GF-D8 (cell line): ENCODE data around the gene MAPK8IP2.

ENCODE experiments used
- DNase-seq: peaks from one replicate; lab custom pipeline; 2025; lab: John Stamatoyannopoulos, UW

Gene MAPK8IP2

DNA sequence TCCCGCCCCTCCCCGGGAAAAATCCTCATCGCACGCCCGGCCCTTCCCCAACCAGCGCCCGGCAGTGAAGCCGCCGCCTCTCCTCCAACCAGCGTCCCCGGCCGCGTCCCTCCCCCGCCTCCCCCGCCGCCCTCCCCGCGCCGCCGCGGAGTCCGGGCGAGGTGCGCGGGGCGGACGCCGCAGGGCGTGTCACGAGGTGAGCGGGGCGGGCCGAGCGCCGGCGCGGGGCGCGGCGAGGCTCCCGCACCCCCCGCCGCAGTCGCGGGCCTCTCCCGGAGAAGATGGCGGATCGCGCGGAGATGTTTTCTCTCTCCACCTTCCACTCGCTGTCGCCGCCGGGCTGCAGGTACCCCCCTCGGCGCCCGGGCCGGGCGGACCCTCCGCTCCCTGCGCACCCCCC lies at the start of gene MAPK8IP2:
MAPK8IP2 (plus strand) TSS at position 256 of the 400 bp plus-strand sequence; CDS start at position 282, 26 bp downstream.
- DNase-seq, result no peak

DNA sequence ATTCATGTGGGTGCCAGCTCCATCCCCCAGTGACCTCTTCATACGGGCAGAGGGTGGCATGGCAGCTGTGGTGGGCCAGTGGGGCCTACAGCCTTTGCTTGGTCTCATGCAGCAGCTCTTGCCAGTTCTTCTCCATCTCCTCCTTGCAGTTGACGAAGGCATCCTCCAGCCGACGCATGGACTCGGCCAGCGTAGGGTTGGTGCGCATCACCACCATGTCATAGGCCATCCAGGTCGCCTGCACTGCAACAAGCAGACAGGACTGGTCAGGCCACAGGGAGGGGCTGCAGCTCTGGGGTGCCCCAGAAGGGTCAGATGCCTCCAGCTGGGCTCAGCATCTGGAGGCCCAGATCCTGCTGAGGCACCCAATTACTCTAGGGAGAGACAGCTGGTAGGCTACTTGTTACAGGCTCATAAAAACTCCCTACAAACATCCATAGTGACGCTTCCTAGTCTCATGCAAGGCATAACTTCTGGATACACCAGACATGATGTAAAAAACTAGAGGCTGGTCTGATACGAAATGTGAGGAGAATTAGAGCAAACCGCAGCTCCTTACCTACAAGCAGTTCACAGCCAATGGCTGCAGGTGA lies 49.3 kb upstream of the MAPK8IP2 start:
- no peak for DNase-seq

DNA sequence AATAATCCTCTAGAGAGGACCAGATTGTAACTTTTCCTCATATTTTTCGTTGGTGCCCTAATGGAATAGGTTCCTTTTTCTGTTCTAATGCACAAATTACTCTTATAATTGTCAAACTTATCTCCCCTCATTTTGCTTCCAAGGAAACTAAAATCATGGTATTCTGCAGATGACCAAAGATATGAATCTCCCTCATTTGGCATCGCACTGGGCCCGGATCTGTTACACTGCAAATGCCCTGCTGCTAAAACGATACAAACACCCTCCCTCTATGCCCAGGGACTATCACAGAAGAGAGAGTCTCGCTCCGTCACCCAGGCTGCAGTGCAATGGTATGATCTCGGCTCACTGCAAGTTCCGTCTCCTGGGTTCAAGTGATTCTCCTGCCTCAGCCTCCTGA lies 47.3 kb upstream of the MAPK8IP2 start:
- no peak for DNase-seq

DNA sequence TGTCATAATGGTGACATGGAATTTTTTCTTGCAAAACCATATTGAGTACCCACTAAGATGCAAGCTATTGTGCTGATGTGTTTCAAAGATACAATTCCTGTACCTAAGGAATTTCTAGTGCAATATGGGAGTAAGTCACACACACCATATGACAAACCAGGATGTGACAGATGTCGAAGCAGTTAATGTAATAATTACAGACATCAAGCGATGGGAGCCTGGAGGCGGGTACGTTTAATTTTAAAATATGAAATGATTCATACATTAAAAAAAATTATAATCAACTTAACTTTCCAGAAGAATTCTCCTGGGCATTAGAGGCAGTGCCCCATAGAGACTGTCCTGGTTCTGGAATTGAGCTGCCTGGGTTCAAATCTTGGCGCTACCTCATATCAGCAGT lies 43.9 kb upstream of the MAPK8IP2 start:
- DNase-seq, result no peak

DNA sequence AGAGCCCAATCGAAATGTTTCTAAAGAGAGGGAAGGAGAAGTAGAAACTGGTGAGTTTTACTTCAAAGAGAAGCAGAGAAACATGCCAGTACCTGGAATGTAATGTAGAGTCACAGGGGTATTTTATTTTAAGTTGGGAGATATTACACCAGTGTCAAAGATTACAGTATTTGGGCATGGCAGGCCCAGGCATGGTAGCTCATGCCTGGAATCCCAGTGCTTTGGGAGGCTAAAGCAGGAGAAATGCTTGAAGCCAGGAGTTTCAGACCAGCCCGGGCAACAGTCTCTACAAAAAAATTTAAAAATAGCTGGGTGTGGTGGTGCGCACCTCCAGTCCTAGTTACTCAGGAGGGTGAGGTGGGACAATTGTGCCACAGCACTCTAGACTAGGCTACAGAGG lies 40.6 kb upstream of the MAPK8IP2 start:
- DNase-seq, result no peak

DNA sequence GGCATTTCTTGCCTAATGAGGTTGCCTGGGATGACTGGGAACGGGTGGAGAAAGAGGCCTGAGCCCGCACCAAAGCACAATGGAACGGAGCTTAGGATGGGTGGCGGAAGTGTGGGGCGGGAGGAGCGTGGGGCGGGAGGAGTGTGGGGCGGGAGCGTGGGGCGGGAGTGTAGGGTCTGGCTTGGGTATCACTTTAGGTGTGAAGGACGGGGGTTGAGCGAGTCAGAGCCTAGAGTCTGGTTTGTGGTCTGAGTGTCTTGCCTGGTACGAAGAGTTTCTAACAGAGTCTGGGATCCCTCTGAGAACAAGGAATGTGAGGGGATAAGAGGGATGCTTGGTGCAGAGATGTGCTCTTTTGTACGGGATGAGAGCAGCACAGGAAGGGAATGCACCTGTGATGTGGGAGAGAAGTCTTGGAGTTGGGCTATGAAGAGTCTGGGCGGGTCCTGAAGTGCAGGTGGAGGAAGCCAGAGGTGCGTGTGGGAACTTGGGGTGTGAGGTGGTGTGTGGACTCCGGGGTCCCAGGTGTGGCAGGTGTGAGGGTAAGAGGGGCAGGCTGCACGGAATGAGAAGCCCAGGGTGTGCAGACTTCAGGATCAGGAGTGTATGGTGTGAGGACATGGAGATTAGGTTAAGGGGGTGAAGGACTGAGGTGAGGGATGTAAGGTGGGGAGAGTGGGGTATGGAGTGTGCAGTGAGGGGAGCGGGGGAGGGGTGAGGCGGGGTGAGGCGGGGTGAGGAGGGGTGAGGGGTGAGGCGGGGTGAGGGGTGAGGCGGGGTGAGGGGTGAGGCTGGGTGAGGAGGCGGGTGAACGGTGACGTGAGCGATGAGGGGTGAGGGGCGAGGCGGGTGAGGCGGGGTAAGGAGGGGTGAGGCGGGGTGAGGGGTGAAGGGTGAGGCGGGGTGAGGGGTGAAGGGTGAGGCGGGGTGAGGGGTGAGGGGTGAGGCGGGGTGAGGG lies 38.9 kb upstream of the MAPK8IP2 start:
- no peak for DNase-seq

DNA sequence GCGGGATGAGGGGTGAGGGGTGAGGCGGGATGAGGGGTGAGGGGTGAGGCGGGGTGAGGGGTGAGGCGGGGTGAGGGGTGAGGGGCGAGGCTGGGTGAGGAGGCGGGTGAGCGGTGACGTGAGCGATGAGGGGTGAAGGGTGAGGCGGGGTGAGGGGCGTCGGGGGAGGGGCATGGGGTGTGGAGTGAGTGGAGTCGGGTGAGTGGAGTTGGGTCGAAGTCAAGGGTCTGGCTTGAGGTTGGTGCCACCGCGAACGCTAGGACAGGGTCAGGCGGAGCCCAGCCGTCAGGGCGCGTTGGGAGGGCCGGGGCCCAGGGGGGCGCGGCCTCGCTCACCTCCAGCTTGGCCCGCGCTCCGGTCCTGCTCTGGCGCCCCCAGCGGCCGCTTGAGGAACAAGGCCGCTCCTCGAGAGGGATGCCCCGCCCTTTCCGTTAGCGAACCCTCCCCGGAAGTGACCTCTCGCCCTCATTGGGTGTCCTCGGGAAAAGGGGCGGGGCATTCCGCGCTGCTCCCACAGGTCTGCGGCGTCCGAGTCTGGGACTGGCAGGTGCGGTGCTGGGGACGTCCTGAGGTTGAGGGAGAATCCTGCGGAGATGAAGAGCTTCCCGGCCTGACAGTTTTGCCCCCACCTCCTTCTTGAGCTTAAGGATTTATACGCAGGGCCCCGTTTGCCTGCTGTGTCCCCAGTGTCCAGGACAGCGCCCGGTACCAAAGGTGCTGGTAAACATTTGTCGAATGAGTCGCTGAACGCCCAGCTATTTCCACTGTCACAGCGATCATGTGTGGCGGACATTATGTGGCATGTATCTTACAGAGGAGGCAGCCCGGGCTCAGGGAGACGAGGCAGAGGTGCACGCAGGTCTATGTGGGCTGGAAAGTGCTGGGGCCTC lies 37.8 kb upstream of the MAPK8IP2 start, which contains the start of gene SYCE3:
SYCE3 (minus strand) TSS at position 397 of the 890 bp plus-strand sequence. CDS start 6,514 bp downstream, outside the sequence.
- DNase-seq, result peak; percentile 80

DNA sequence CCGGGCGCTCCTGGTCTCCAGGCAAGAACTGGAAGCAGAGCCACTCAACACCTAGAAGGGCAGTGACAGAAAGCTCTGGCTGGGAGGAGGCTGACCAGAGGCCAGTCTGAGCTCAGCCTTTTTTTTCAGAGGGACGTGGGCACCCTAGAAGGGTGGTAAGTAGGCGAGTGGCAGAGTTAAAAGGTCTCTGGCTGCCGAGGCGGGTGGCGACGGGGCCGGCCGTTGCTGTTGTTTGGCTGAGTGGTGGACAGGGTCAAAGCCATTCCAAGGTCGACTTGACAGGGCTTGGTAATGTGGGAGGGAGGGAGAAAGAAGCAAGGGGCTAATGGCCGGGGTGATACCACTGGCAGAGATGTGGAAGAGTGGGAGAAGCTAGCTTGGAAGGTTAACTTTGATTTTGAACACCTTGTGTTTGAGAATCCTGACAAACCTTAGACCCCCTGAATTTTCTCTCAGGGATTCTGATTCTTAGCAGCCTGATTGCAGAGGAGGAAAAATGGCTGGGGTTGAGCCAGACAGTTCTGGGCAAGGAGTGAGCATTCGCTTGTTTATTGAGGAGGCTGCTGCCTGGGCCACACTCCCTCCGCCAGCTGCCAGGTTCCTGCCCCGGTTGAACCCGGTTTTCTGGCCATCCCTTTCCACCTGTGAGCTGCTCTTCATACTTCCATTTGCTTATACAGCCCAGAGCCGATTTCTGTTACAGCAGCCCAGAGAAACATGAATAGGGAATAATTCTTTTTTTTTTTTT lies 37.0 kb upstream of the MAPK8IP2 start:
- no peak for DNase-seq

DNA sequence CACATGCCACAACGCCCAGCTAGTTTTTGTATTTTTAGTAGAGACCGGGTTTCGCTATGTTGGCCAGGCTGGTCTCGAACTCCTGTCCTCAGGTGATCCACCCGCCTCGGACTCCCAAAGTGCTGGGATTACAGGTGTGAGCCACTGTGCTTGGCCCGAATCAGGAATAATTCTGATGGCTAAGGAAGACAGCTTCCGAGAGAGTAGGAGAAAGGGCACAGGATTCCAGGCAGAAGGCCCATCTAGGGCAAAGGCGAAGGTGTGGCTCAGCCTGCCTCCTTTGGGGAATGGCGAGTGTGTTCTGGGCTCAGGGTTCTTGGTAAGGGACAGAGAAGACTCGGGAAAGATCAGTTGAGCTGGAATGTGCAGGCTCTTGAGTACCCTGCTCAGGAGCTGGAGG lies 36.3 kb upstream of the MAPK8IP2 start:
- DNase-seq, result no peak

DNA sequence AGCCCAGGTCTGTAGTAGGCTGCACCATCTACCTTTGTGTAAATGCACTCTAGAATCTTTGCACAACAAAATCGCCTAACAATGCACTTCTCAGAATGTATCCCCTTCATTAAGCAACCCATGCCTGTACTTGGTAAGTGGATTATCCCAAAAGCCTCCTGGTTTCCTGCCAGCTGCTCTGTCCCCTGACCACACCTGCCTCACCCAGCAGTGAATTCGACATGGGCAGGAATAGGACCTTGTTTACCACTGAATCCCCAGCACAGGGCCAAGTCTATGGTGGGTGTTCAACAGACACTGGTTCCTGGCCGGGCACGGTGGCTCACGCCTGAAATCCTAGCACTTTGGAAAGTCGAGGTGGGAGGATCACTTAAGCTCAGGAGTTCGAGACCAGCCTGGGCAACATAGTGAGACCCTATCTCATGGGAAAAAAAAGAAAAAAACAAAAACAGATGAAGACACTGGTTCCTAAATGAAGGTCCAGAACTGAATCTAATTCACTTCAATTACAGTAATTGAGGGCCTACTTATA lies 32.8 kb upstream of the MAPK8IP2 start:
- DNase-seq, result no peak

DNA sequence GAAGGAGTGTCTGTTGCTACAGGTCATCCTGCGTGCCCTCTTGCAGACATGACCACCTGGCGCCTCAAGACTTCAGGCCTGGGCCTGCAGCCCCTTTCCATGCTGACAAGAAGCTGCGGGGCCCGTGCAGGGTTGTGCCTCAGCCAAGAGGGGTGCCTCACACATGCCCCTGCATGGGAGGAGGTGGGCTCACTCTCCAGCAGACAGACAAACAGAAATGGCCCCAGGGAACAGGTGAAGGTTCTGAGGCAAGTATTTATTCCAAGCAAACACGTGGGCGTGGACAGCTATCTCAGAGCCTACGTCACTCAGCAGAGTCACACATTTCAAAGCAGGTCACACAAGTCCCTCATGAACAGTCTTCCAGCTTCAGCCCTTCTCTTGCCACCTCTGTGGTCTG lies 32.0 kb upstream of the MAPK8IP2 start:
- DNase-seq, result no peak

DNA sequence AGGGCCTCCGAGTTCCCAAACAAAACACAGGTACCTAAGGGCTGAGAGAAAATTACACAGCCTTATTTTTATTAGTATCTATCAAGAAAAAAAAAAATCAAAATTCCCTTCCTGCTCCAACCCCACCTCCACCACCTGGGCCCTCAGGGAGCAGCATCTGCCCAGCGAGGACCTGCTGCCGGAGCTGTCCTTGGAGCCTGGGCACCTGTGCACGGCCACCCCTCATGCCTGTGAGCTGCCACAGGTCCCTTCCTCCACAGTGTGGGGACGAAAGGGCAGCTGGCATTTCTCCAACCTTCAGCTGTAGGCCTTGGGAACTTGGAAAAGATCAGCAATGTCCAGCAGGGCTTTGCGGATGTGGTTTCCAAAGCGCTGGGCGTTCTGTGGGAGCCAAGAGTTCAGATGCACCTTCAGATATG lies 31.5 kb upstream of the MAPK8IP2 start:
- no peak for DNase-seq

DNA sequence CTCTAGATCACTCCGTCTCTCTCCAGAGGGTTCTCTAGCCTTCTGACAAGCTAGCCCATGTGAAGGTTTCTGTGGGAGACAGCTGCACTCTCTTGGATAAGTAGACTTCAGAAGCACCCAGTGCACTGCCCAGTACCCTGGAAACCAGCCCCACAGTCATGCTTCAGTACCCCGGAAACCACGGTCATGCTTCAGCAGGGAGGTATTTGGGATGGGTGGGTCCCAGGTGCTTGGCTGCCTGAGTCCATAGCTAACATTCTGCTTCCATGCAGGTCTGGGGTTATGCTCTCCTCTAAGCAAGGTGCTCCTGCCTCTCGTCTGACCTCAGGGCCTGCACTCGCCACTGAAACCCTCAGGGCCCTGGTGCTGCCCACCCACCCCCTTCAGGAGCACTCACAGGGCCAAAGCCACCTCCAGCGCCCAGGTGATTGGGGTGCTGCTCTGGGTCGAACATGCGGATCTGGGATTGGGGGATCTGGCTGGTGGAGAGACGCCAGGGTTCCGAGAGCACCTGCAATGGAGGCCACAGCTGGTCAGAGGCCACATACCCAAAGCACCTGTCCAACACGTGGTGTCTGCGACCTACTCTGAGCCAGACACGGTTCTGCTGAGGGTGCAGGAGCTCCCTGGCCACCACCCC lies 30.6 kb upstream of the MAPK8IP2 start:
- DNase-seq, result no peak

DNA sequence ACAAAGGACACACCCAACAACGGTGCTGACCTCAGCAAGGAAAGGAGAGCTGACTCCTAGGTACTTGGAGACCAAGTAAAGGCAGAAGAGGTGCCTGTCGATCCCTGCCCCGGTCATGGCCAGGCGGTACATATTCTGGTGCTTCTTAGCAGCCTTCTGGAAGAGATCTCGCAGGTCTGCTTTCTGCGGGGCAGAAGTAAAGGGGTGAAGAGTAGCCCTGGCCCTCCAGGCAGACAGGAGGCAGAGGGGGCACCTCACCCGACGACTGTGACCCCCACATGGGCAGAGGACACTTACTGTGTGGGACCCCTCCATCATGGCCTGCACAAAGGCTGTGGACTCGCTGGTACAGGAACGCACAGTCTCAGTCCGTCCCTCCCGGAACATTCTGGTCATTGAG lies 29.7 kb upstream of the MAPK8IP2 start:
- no peak for DNase-seq

DNA sequence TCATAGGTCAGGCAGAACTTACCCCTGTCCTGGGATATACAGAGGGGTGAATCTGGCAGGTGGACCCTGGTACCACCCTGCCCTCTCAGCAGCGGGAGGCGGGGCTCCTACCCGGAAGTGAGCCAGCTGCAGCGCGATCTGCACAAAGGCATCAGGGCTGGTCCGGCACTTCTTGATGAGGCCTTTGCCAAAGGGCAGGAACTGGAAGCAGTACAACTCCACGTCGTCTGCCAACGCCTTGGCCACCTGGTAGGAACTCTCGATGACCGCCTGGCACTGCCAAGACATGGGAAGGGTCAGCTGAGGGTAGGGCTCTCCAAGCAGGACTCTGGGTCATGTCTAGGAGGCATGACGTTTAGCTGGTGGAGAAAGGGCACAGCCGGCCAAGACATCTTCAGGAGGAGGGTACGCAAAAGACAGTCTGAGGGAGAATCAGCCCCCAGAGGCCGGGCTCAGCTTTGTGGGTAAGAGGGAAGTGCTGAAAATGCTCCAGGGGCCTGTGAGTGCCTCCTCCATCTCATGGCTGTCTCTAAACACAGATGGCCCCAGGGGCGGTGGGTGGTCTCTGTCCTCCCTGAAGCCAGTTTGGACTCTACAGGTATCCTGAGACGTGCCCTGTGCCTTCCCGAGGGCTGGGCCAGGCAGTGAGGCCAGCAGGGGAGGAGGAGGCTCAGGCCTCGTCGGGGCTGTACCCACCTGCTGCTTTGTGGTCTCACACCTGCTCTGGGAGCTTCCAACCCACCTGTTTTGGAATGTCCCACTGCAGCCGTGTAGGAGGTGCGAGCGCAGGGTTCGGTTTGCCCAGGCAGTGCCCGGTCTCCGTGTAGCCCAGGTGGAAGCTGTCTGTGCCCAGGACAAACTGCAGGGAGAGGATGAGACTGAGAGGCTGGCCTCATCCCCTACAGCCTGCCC lies 29.1 kb upstream of the MAPK8IP2 start:
- no peak for DNase-seq

DNA sequence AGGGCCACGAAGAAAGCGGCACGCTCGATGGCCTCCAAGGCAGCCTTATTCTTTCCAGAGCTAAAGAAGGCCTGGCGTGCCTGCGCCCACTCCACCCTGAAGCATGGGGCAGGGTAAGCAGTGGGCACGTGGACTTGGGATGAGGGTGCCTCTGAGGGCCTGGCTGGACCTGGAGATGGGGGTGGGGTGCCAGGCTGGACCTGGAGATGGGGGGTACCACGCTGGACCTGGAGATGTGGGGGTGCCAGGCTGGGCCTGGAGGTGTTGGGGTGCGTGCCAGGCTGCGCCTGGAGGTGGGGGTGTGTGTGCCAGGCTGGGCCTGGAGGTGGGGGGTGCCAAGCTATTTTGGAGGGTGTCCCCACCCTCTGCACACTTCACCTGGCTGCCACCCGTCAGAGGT lies 27.6 kb upstream of the MAPK8IP2 start:
- DNase-seq, result no peak

DNA sequence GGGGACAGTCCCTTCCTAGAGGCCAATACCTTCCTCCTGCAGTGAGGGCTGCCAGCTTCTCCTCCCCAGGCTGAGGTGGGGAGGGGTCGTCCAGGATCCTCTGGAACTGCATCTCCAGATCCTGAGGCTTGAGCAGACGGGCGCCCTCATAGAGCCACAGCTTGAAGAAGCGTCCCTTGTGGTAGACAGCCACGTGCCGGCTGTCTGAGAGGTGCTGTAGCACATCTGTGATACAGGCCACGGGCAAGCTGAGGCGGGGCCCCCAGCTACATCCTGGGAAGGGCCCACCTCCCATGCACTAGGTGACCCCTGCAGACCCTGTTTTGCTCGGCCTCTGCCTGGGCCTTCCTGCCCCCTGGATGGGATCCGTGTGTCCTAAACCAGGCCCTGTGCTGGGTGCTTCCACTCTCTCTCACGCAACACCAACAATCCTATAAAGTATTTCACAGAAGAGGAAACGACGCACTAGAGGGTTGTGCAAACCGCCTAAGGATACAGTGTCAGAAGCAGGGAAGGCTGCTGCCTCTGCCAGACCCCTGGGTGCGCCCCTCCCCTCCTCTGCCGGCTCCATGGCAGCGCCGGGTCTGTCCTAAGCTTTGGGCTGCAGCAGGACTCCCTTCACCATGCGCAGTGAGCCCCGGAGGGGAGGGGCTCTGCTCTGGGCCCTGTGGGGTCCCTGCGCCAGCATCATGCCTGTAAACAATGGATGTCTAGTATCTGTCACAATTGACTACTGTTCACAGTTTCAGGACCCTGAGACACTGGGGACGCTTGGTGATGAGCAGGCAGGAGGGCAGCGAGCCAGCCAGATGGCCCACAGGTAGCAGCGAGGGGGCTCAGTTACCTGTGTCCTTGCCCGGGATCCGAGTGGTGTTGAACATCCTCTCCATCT lies 26.9 kb upstream of the MAPK8IP2 start:
- DNase-seq, result no peak

DNA sequence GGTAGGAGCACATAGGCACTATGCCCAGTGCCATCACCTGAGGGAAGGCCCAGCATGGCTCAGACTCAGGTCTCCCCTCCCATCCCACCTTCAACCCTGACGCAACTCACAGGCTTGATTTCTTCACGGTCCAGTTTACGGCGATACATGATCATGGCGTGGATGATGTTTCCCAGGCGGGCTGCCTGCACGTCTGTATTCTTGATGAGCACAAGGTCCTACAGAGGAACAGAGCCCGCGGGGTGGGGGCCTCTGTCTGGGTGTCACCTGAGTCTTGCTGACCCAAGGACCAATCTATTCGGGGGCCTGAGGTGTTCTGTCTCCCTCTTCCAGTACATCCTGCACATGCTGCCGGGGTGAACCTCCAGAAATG lies 26.2 kb upstream of the MAPK8IP2 start:
- DNase-seq, result no peak
